Activated T-helper 17 cell treated with anti-CD3 and anti-CD28 coated beads, Interleukin-2, amount 50 U/mL, for 72 hours (primary cell): ENCODE data around the gene WDR5B. TPM values are rescaled to one million over a fixed set of nuclear protein-coding genes. Genes with fewer than 3 reads are reported as not detected.

Experiments used
- ATAC-seq: fragments of 150-1000 bp; cut with Tn5 transposase; replicated peaks from 2 replicates; pipeline ENCODE4 v1.10.0; 2021; ENCODE audit warnings: mild to moderate bottlenecking, moderate library complexity
- H3K27ac Mint-ChIP-seq: one replicate; pipeline ENCODE4 v1.8.0; 2022; ENCODE audit warnings: mixed read lengths
- H3K27me3 Mint-ChIP-seq: one replicate; pipeline ENCODE4 v1.8.0; 2022; ENCODE audit warnings: mixed read lengths
- H3K36me3 Mint-ChIP-seq: one replicate; pipeline ENCODE4 v1.8.0; 2022; ENCODE audit warnings: low read depth, mild to moderate bottlenecking, mixed read lengths
- H3K4me1 Mint-ChIP-seq: one replicate; pipeline ENCODE4 v1.8.0; 2022; ENCODE audit warnings: mixed read lengths
- H3K4me3 Mint-ChIP-seq: one replicate; pipeline ENCODE4 v1.8.0; 2022; ENCODE audit warnings: mild to moderate bottlenecking, mixed read lengths
- H3K9me3 Mint-ChIP-seq: one replicate; pipeline ENCODE4 v1.8.0; 2022; ENCODE audit warnings: mixed read lengths
- total RNA-seq, 2 donors: library from RNA; stranded (reverse); gene quantifications; one replicate each; pipeline ENCODE4 v1.2.3, GENCODE V29; 2022

The WDR5B gene
- total RNA-seq, 2 donors from 2014 or later = 2.3 to 4.0 TPM

GRCh38 chr3:122427857-122428471 lies 12.1 kb upstream of the WDR5B start:
- H3K4me3 Mint-ChIP-seq = peak overlapping the region; percentile 47
- H3K4me1 Mint-ChIP-seq = peaks cover 25% of the 10 kb centered on the region
- peaks cover 3% of the 10 kb centered on the region for H3K9me3 Mint-ChIP-seq
- ATAC-seq = peak; percentile 92
- no peaks in the 10 kb centered on the region for H3K27me3 Mint-ChIP-seq
- peak overlapping the region; percentile 91 for H3K27ac Mint-ChIP-seq
- peaks cover 98% of the 10 kb centered on the region for H3K36me3 Mint-ChIP-seq

- ATAC-seq = no peak
- no peak overlapping the region for H3K27ac Mint-ChIP-seq
- no peak overlapping the region for H3K4me3 Mint-ChIP-seq
- no peaks in the 10 kb centered on the region for H3K27me3 Mint-ChIP-seq
- peaks cover 81% of the 10 kb centered on the region for H3K36me3 Mint-ChIP-seq
- H3K4me1 Mint-ChIP-seq = peaks cover 9% of the 10 kb centered on the region
- no peaks in the 10 kb centered on the region for H3K9me3 Mint-ChIP-seq
These were observed 6.0 kb upstream of the WDR5B start for GRCh38 chr3:122421836-122422235.

GRCh38 chr3:122421101-122421500 lies 5.2 kb upstream of the WDR5B start:
- H3K4me1 Mint-ChIP-seq = peaks cover 7% of the 10 kb centered on the region
- H3K4me3 Mint-ChIP-seq = no peak overlapping the region
- ATAC-seq = no peak
- H3K36me3 Mint-ChIP-seq = peaks cover 81% of the 10 kb centered on the region
- H3K27ac Mint-ChIP-seq = no peak overlapping the region
- H3K9me3 Mint-ChIP-seq = no peaks in the 10 kb centered on the region
- no peaks in the 10 kb centered on the region for H3K27me3 Mint-ChIP-seq

- Mint-ChIP-seq H3K9me3 (no peaks in the 10 kb centered on the region), H3K36me3 (peaks cover 82% of the 10 kb centered on the region), H3K27ac (peak overlapping the region; percentile 99), H3K4me1 (peaks cover 29% of the 10 kb centered on the region), H3K27me3 (no peaks in the 10 kb centered on the region), H3K4me3 (peak overlapping the region; percentile 97)
- no peak for ATAC-seq
These were observed 1.1 kb upstream of the WDR5B start for GRCh38 chr3:122416966-122417365.

GRCh38 chr3:122415104-122415744 lies 638 bp downstream of the WDR5B start:
- H3K4me1 Mint-ChIP-seq = peaks cover 34% of the 10 kb centered on the region
- H3K9me3 Mint-ChIP-seq = no peaks in the 10 kb centered on the region
- H3K36me3 Mint-ChIP-seq = peaks cover 83% of the 10 kb centered on the region
- peak; percentile 73 for ATAC-seq
- H3K4me3 Mint-ChIP-seq = peak overlapping the region; percentile 97
- no peaks in the 10 kb centered on the region for H3K27me3 Mint-ChIP-seq
- peak overlapping the region; percentile 99 for H3K27ac Mint-ChIP-seq

- no peak for ATAC-seq
- H3K4me3 Mint-ChIP-seq = peak overlapping the region; percentile 97
- no peaks in the 10 kb centered on the region for H3K9me3 Mint-ChIP-seq
- no peaks in the 10 kb centered on the region for H3K27me3 Mint-ChIP-seq
- peak overlapping the region; percentile 99 for H3K27ac Mint-ChIP-seq
- H3K4me1 Mint-ChIP-seq = peaks cover 34% of the 10 kb centered on the region
- peaks cover 87% of the 10 kb centered on the region for H3K36me3 Mint-ChIP-seq
These were observed 1.5 kb downstream of the WDR5B start for GRCh38 chr3:122414391-122414790.

- peak overlapping the region; percentile 54 for H3K27ac Mint-ChIP-seq
- H3K27me3 Mint-ChIP-seq = no peaks in the 10 kb centered on the region
- no peaks in the 10 kb centered on the region for H3K9me3 Mint-ChIP-seq
These were observed 5.2 kb downstream of the WDR5B start for GRCh38 chr3:122410639-122411038.

GRCh38 chr3:122410111-122410510 lies 5.8 kb downstream of the WDR5B start:
- Mint-ChIP-seq H3K4me3 (no peak overlapping the region), H3K4me1 (peaks cover 25% of the 10 kb centered on the region), H3K9me3 (no peaks in the 10 kb centered on the region), H3K27ac (peak overlapping the region; percentile 49), H3K27me3 (no peaks in the 10 kb centered on the region), H3K36me3 (peaks cover 99% of the 10 kb centered on the region)
- no peak for ATAC-seq

More at GRCh38 chr3:122410639-122411038, 5.2 kb downstream of the WDR5B start:
- no peak for ATAC-seq
- Mint-ChIP-seq H3K4me3 (no peak overlapping the region), H3K36me3 (peaks cover 99% of the 10 kb centered on the region), H3K4me1 (peaks cover 29% of the 10 kb centered on the region)

GRCh38 chr3:122409446-122409845 lies 6.4 kb downstream of the WDR5B start:
- no peak for ATAC-seq
- no peaks in the 10 kb centered on the region for H3K27me3 Mint-ChIP-seq
- no peaks in the 10 kb centered on the region for H3K9me3 Mint-ChIP-seq
- no peak overlapping the region for H3K4me3 Mint-ChIP-seq
- H3K36me3 Mint-ChIP-seq = peaks cover 99% of the 10 kb centered on the region
- peaks cover 19% of the 10 kb centered on the region for H3K4me1 Mint-ChIP-seq
- peak overlapping the region; percentile 43 for H3K27ac Mint-ChIP-seq

GRCh38 chr3:122407946-122408345 lies 7.9 kb downstream of the WDR5B start:
- Mint-ChIP-seq H3K27ac (no peak overlapping the region), H3K36me3 (peaks cover 99% of the 10 kb centered on the region), H3K4me3 (no peak overlapping the region), H3K27me3 (no peaks in the 10 kb centered on the region), H3K9me3 (no peaks in the 10 kb centered on the region), H3K4me1 (peaks cover 18% of the 10 kb centered on the region)
- no peak for ATAC-seq

GRCh38 chr3:122406198-122406597 lies 9.7 kb downstream of the WDR5B start:
- no peak overlapping the region for H3K4me3 Mint-ChIP-seq
- ATAC-seq = peak; percentile 36
- no peaks in the 10 kb centered on the region for H3K27me3 Mint-ChIP-seq
- peaks cover 100% of the 10 kb centered on the region for H3K36me3 Mint-ChIP-seq
- no peaks in the 10 kb centered on the region for H3K9me3 Mint-ChIP-seq
- peaks cover 14% of the 10 kb centered on the region for H3K4me1 Mint-ChIP-seq
- peak overlapping the region; percentile 58 for H3K27ac Mint-ChIP-seq

GRCh38 chr3:122405015-122405414 lies 10.8 kb downstream of the WDR5B start:
- no peak for ATAC-seq
- Mint-ChIP-seq H3K36me3 (peaks cover 92% of the 10 kb centered on the region), H3K27me3 (no peaks in the 10 kb centered on the region), H3K9me3 (no peaks in the 10 kb centered on the region), H3K4me1 (peaks cover 9% of the 10 kb centered on the region), H3K27ac (no peak overlapping the region), H3K4me3 (no peak overlapping the region)

GRCh38 chr3:122403489-122403888 lies 12.4 kb downstream of the WDR5B start:
- Mint-ChIP-seq H3K27me3 (no peaks in the 10 kb centered on the region), H3K27ac (no peak overlapping the region), H3K9me3 (no peaks in the 10 kb centered on the region), H3K4me1 (peaks cover 9% of the 10 kb centered on the region), H3K4me3 (no peak overlapping the region), H3K36me3 (peaks cover 82% of the 10 kb centered on the region)
- ATAC-seq = peak; percentile 71

- Mint-ChIP-seq H3K36me3 (peaks cover 65% of the 10 kb centered on the region), H3K4me3 (no peak overlapping the region)
These were observed 16.9 kb downstream of the WDR5B start for GRCh38 chr3:122398920-122399319.

GRCh38 chr3:122397201-122397600 lies 18.7 kb downstream of the WDR5B start:
- no peak overlapping the region for H3K4me3 Mint-ChIP-seq
- peaks cover 61% of the 10 kb centered on the region for H3K36me3 Mint-ChIP-seq
- H3K27me3 Mint-ChIP-seq = no peaks in the 10 kb centered on the region
- H3K9me3 Mint-ChIP-seq = no peaks in the 10 kb centered on the region
- no peak for ATAC-seq
- no peak overlapping the region for H3K27ac Mint-ChIP-seq
- peaks cover 15% of the 10 kb centered on the region for H3K4me1 Mint-ChIP-seq

More at GRCh38 chr3:122398920-122399319, 16.9 kb downstream of the WDR5B start:
- Mint-ChIP-seq H3K27me3 (no peaks in the 10 kb centered on the region), H3K4me1 (peaks cover 24% of the 10 kb centered on the region), H3K9me3 (no peaks in the 10 kb centered on the region), H3K27ac (no peak overlapping the region)
- ATAC-seq = no peak
